SU-DHL-6 (cell line): Measurements from ENCODE around the gene CDC45.

ENCODE experiments used
- H2AFZ ChIP-seq: fragments of 200-600 bp; sonication (generic); 2 replicates; pipeline ENCODE4 v1.6.1; 2014; ENCODE audit warnings: low read depth, mild to moderate bottlenecking, moderate library complexity, mixed read lengths, antibody characterized with exemption, low read length; ENCODE audit not compliant: severe bottlenecking
- H3F3A ChIP-seq: fragments of 200-600 bp; shearing (Covaris generic); 2 replicates; pipeline ENCODE4 v1.6.0; 2016; ENCODE audit warnings: antibody characterized with exemption, mild to moderate bottlenecking; ENCODE audit not compliant: insufficient read depth
- H3K27ac ChIP-seq: fragments of 200-600 bp; sonication (generic); 2 replicates; pipeline ENCODE4 v1.5.1; 2016; ENCODE audit warnings: low read depth, mild to moderate bottlenecking, low read length, moderate library complexity, mixed read lengths
- H3K27me3 ChIP-seq: fragments of 200-600 bp; sonication (generic), shearing (Covaris generic); 2 replicates; pipeline ENCODE4 v1.6.0; 2014; ENCODE audit warnings: mild to moderate bottlenecking, low read length
- H3K36me3 ChIP-seq: fragments of 200-600 bp; sonication (generic); 2 replicates; pipeline ENCODE4 v1.6.1; 2014; ENCODE audit warnings: mild to moderate bottlenecking, low read length, mixed read lengths
- H3K4me2 ChIP-seq: fragments of 300-600, 200-600 bp; shearing (Covaris generic), sonication (generic); 2 replicates; pipeline ENCODE4 v1.6.0; 2014; ENCODE audit warnings: low read length, low read depth, mild to moderate bottlenecking; ENCODE audit not compliant: poor library complexity, severe bottlenecking
- H3K4me3 ChIP-seq: fragments of 200-600 bp; sonication (generic); 2 replicates; pipeline ENCODE4 v1.5.1; 2014; ENCODE audit warnings: antibody characterized with exemption, low read length, mild to moderate bottlenecking, mixed read lengths; ENCODE audit not compliant: insufficient read depth, poor library complexity, severe bottlenecking
- H3K79me2 ChIP-seq: fragments of 200-600 bp; sonication (generic); 2 replicates; pipeline ENCODE4 v1.6.1; 2014; ENCODE audit warnings: mild to moderate bottlenecking, low read length, moderate library complexity; ENCODE audit not compliant: insufficient read depth
- H3K9ac ChIP-seq: fragments of 200-600 bp; sonication (generic); 2 replicates; pipeline ENCODE4 v1.7.0; 2014; ENCODE audit warnings: mild to moderate bottlenecking, low read length
- H3K9me2 ChIP-seq: fragments of 200-600 bp; sonication (generic); replicated peaks from 2 replicates; pipeline ENCODE4 v1.6.1; 2014; ENCODE audit warnings: low read length; ENCODE audit not compliant: insufficient read depth
- H3K9me3 ChIP-seq: fragments of 200-600 bp; sonication (generic); 2 replicates; pipeline ENCODE4 v1.6.1; 2014; ENCODE audit warnings: low read length, mixed read lengths; ENCODE audit not compliant: insufficient read depth
- H4K20me1 ChIP-seq: fragments of 200-600 bp; sonication (generic); 2 replicates; pipeline ENCODE4 v1.6.1; 2014; ENCODE audit warnings: low read depth, mild to moderate bottlenecking, antibody characterized with exemption, low read length, moderate library complexity, mixed read lengths
- EZH2phosphoT487 ChIP-seq: fragments of 200-600 bp; sonication (generic), shearing (Covaris generic); conservative IDR thresholded peaks from 2 replicates; pipeline ENCODE4 v1.6.1; 2018; ENCODE audit warnings: mild to moderate bottlenecking, antibody characterized with exemption, low read length, moderate library complexity, mixed read lengths
- TF ChIP-seq, protein P1 (sequence below): fragments of 200-600 bp; sonication (generic); IDR thresholded peaks from one replicate; pipeline ENCODE4 v1.5.1; 2017; ENCODE audit warnings: antibody characterized with exemption, mild to moderate bottlenecking, low read length, moderate library complexity; ENCODE audit not compliant: insufficient read depth, poor library complexity, severe bottlenecking

The CDC45 gene, protein sequence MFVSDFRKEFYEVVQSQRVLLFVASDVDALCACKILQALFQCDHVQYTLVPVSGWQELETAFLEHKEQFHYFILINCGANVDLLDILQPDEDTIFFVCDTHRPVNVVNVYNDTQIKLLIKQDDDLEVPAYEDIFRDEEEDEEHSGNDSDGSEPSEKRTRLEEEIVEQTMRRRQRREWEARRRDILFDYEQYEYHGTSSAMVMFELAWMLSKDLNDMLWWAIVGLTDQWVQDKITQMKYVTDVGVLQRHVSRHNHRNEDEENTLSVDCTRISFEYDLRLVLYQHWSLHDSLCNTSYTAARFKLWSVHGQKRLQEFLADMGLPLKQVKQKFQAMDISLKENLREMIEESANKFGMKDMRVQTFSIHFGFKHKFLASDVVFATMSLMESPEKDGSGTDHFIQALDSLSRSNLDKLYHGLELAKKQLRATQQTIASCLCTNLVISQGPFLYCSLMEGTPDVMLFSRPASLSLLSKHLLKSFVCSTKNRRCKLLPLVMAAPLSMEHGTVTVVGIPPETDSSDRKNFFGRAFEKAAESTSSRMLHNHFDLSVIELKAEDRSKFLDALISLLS

DNA sequence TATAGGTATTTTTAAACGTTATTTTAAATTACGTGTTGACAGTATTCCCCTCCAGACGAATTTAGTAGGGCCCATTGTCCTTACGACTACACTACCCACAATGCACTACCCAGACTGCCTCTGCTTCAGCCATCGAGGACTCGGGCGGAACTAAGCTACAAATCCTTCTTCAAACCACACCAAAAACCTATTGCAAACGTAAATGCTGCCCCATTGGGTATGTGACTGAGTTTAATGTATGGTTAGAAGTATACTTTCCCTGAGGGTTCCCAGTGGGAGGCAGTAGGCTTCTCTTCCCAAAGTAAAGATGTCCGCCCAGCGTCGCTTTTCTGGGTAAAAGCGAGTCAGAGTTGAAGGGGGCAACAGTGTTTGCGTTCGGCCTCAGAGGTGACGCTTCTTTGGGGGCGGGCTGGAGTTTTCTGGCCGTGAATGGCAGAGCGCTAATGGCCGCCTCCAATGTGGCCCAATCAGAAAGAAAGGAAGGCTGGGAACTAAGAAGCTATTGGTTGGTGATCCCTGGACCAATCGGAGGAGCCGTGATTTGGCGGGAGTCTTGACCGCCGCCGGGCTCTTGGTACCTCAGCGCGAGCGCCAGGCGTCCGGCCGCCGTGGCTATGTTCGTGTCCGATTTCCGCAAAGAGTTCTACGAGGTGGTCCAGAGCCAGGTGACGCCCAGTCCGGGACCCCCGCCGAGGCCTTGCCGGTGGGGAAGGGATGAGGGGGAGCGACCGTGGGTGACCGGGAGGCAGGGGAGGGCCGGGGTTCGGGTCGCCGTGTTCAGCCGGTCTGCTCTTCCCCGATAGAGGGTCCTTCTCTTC is at the start of gene CDC45:
CDC45 (plus strand) TSS at position 566 of the 818 bp plus-strand sequence; CDS start at position 615, 49 bp downstream.
- peaks cover 41% of the 10 kb centered on the region for H3K79me2 ChIP-seq
- H2AFZ ChIP-seq = peak within 1 kb of the TSS; percentile 68
- H3K27me3 ChIP-seq = no peaks in the 10 kb centered on the region
- H3K36me3 ChIP-seq = no peaks in the 10 kb centered on the region
- peak within 1 kb of the TSS; percentile 89 for H3K27ac ChIP-seq
- H3F3A ChIP-seq = no peaks in the 10 kb centered on the region
- peak within 1 kb of the TSS; percentile 84 for H3K4me3 ChIP-seq
- peak within 1 kb of the TSS; percentile 98 for H3K4me2 ChIP-seq
- H4K20me1 ChIP-seq = no peaks in the 10 kb centered on the region
- peak within 1 kb of the TSS; percentile 85 for H3K9ac ChIP-seq
- no peaks in the 10 kb centered on the region for H3K9me2 ChIP-seq
- H3K9me3 ChIP-seq = no peaks in the 10 kb centered on the region
- TF ChIP-seq, protein P1, sequence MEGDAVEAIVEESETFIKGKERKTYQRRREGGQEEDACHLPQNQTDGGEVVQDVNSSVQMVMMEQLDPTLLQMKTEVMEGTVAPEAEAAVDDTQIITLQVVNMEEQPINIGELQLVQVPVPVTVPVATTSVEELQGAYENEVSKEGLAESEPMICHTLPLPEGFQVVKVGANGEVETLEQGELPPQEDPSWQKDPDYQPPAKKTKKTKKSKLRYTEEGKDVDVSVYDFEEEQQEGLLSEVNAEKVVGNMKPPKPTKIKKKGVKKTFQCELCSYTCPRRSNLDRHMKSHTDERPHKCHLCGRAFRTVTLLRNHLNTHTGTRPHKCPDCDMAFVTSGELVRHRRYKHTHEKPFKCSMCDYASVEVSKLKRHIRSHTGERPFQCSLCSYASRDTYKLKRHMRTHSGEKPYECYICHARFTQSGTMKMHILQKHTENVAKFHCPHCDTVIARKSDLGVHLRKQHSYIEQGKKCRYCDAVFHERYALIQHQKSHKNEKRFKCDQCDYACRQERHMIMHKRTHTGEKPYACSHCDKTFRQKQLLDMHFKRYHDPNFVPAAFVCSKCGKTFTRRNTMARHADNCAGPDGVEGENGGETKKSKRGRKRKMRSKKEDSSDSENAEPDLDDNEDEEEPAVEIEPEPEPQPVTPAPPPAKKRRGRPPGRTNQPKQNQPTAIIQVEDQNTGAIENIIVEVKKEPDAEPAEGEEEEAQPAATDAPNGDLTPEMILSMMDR = no peak
- TF ChIP-seq EZH2phosphoT487 = no peak

DNA sequence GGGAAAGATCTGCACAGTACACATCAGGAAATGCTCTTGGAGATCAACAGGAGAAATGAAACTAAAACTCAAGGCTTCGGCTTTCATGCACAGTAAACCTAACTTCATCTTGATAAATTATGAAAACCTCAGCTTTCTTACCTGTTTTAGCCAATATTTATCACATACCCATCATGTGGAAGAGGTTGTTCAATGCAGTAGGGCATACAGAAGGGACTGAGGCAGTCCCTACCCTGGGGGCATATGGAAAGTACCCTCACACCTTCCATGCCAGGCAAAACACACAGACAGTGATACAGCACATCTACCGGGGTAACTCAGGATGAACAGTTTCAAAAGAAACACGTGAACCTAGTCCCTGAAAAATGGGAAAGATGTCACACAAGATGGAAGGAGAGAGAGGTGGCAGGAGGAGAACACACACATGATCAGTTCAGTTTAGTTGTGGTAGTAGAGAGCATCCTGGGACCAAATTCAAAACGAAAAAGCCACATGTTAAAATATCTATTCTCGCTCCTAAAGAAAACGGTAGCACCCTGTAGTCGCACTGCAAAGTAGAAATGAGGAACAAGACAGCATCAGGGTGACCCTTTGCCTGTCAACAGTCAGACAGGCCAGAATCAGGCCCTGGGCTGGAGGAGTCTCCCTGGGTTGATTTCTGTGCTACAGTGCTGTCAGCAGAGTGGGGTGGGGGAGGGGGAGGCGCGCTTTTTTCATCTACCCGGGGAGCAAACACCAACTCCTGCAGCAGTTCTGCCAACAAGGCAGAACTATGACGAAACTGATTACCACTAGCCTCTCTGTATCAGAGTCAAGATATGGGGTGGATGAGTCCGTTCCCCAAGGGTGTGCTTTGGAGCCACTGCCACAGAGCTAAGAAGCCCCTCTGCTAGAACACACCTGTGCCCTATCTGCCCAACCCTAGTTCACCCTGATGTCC is 49.5 kb upstream of the CDC45 start:
- no peak overlapping the region for H2AFZ ChIP-seq

More for the DNA sequence above, 49.5 kb upstream of the CDC45 start:
- no peaks in the 10 kb centered on the region for H3K9me3 ChIP-seq
- H3K27ac ChIP-seq = peak overlapping the region; percentile 60
- H3F3A ChIP-seq = no peaks in the 10 kb centered on the region
- H3K9ac ChIP-seq = peak overlapping the region; percentile 97
- peak overlapping the region; percentile 95 for H3K4me3 ChIP-seq
- H3K36me3 ChIP-seq = no peaks in the 10 kb centered on the region
- H3K9me2 ChIP-seq = no peaks in the 10 kb centered on the region
- H3K79me2 ChIP-seq = peaks cover 59% of the 10 kb centered on the region
- 0 out of 2 replicates have a peak, but pooled peaks cover 3% of the 10 kb centered on the region for H4K20me1 ChIP-seq
- peak overlapping the region; percentile 83 for H3K4me2 ChIP-seq
- TF ChIP-seq EZH2phosphoT487 = no peak
- TF ChIP-seq, protein P1 = no peak
- H3K27me3 ChIP-seq = no peaks in the 10 kb centered on the region
